Right lung (tissue), 5 donors: ENCODE measurements around the gene GUSB. TPM values are rescaled to one million over a fixed set of nuclear protein-coding genes. Genes with fewer than 3 reads are reported as not detected.
A peak's percentile ranks its signal among the peaks of the same experiment; 100 is the strongest.
"Not testable (repeated sequence)": the region's sequence is repeated elsewhere in the genome, so short reads cannot be mapped to it uniquely, and the experiment has no call there.

Experiments used
- DNase-seq, 2 donors: peaks; one replicate each; pipeline ENCODE4 v3.0.0-alpha.2; 2013
- polyA plus RNA-seq, 5 donors: library from polyadenylated mRNA; unstranded; fragments of 120-200 nt; gene quantifications; one replicate each; pipeline versions ENCODE4 v1.2.1 to v1.2.3, GENCODE V29; 2013; ENCODE audit warnings: inconsistent platforms in 1 of 5, low replicate concordance in 1 of 5; ENCODE audit not compliant: insufficient read length in 5 of 5, insufficient read depth in 1 of 5

GUSB gene
- polyA plus RNA-seq, 5 donors: 57.2 to 68.6 (median 61.2) TPM

GRCh38 chr7:65976659-65977196 is 5.3 kb downstream of the GUSB start:
- DNase-seq: no peak

GRCh38 chr7:65975814-65976445 is 6.1 kb downstream of the GUSB start:
- no peak for DNase-seq

GRCh38 chr7:65974876-65975275 is 7.1 kb downstream of the GUSB start:
- DNase-seq: no peak

- no peak for DNase-seq
Observed at GRCh38 chr7:65974191-65974801, 7.7 kb downstream of the GUSB start.

GRCh38 chr7:65972976-65973375 is 9.0 kb downstream of the GUSB start:
- no peak for DNase-seq

- no peak for DNase-seq
Observed at GRCh38 chr7:65971021-65971420, 11.0 kb downstream of the GUSB start.

- no peak for DNase-seq
Observed at GRCh38 chr7:65968256-65969185, 13.5 kb downstream of the GUSB start.

GRCh38 chr7:65967361-65968155 is 14.5 kb downstream of the GUSB start:
- DNase-seq: no peak

GRCh38 chr7:65966146-65966545 is 15.9 kb downstream of the GUSB start:
- DNase-seq: no peak

- DNase-seq: not testable (repeated sequence)
Observed at GRCh38 chr7:65964671-65965070, 17.3 kb downstream of the GUSB start.

GRCh38 chr7:65962033-65962432 is 20.0 kb downstream of the GUSB start:
- no peak for DNase-seq

GRCh38 chr7:65960351-65961074 is 21.5 kb downstream of the GUSB start:
- DNase-seq: no peak

- DNase-seq: no peak
Observed at GRCh38 chr7:65955718-65956117, 26.3 kb downstream of the GUSB start.

GRCh38 chr7:65953890-65954450 is 28.0 kb downstream of the GUSB start:
- DNase-seq: no peak

- no peak for DNase-seq
Observed at GRCh38 chr7:65953001-65953720, 28.9 kb downstream of the GUSB start.

- DNase-seq: no peak
Observed at GRCh38 chr7:65951837-65952578, 30.0 kb downstream of the GUSB start.

GRCh38 chr7:65946904-65947303 is 35.1 kb downstream of the GUSB start:
- DNase-seq: peak in 1 of 2 donors; percentile 6

- DNase-seq: not testable (repeated sequence)
Observed at GRCh38 chr7:65945787-65946186, 36.2 kb downstream of the GUSB start.

GRCh38 chr7:65938336-65938895 is 43.6 kb downstream of the GUSB start:
- no peak for DNase-seq
